Measurements from ENCODE around the gene GSS. TPM values are rescaled to one million over a fixed set of nuclear protein-coding genes. Genes with fewer than 3 reads are reported as not detected.

Gene GSS
- polyA plus RNA-seq, 3 donors = 30.4 to 52.9 (median 34.0) TPM

- Histone ChIP-seq H4K20me1 (ENCODE audit: insufficient read depth, low read length) (no peaks in the 10 kb centered on the region), H3K79me2 (ENCODE audit: insufficient read depth, low read length) (no peaks in the 10 kb centered on the region), H3K4me2 (replicated peaks; ENCODE audit: extremely low read depth, low read length, poor library complexity, severe bottlenecking) (no peak overlapping the region), H3K27me3 (ENCODE audit: control insufficient read depth in 2 of 2, insufficient read depth in 2 of 2, low read length in 2 of 2) (no peaks in the 10 kb centered on the region), H3K9ac (ENCODE audit: insufficient read depth, low read length, poor library complexity, severe bottlenecking) (no peak overlapping the region), H3K27ac (ENCODE audit: low read depth in 1 of 2, low read length in 2 of 2) (no peak overlapping the region), H3K4me3 (replicated peaks in 1 of 3; ENCODE audit: low read depth in 2 of 3, low read length in 3 of 3) (no peak overlapping the region), H3K4me1 (ENCODE audit: control insufficient read depth in 1 of 2, insufficient read depth in 2 of 2, low read length in 2 of 2) (no peaks in the 10 kb centered on the region), H3K9me3 (replicated peaks in 1 of 2; ENCODE audit: control insufficient read depth in 1 of 2, insufficient read depth in 1 of 2, low read length in 2 of 2) (no peaks in the 10 kb centered on the region), H2AFZ (ENCODE audit: insufficient read depth, low read depth, low read length, poor library complexity, severe bottlenecking) (no peak overlapping the region), H3K36me3 (replicated peaks in 1 of 2; ENCODE audit: control insufficient read depth in 1 of 2, insufficient read depth in 2 of 2, low read length in 2 of 2) (peaks cover 30 to 44% of the 10 kb centered on the region in 2 donors)
- H3K27me3 Mint-ChIP-seq (ENCODE audit: low read depth in 3 of 3) = peaks cover 0 to 5% (median 0%) of the 10 kb centered on the region in 3 donors
- intact Hi-C loops (cut with micrococcal nuclease) = no loop called here
- TF ChIP-seq CTCF (IDR thresholded peaks at IDR 0.05) = no peak
- no peak for DNase-seq
- peak overlapping the region in 2 of 7 donors; percentile 1 to 15 for H3K27ac Mint-ChIP-seq
- no peaks in the 10 kb centered on the region for H3K4me1 Mint-ChIP-seq
- H3K36me3 Mint-ChIP-seq = peaks cover 46 to 49% of the 10 kb centered on the region in 2 donors
- WGBS (ENCODE audit: insufficient coverage) = 97% methylated on average over 17 of the region's 20 CpGs
- H3K4me3 Mint-ChIP-seq = no peak overlapping the region
- no peaks in the 10 kb centered on the region for H3K9me3 Mint-ChIP-seq
Measured at GRCh38 chr20:34992751-34993417, 37.3 kb upstream of the GSS start.

GRCh38 chr20:34990661-34991214 is 35.1 kb upstream of the GSS start:
- intact Hi-C loops (cut with micrococcal nuclease) = no loop called here
- TF ChIP-seq CTCF (IDR thresholded peaks at IDR 0.05) = no peak
- peak overlapping the region in 1 of 2 donors; percentile 27 for H3K4me3 Mint-ChIP-seq
- no peaks in the 10 kb centered on the region for H3K9me3 Mint-ChIP-seq
- Histone ChIP-seq H3K79me2 (ENCODE audit: insufficient read depth, low read length) (no peaks in the 10 kb centered on the region), H2AFZ (ENCODE audit: insufficient read depth, low read depth, low read length, poor library complexity, severe bottlenecking) (no peak overlapping the region), H3K27ac (ENCODE audit: low read depth in 1 of 2, low read length in 2 of 2) (no peak overlapping the region), H3K4me1 (ENCODE audit: control insufficient read depth in 1 of 2, insufficient read depth in 2 of 2, low read length in 2 of 2) (no peaks in the 10 kb centered on the region), H4K20me1 (ENCODE audit: insufficient read depth, low read length) (no peaks in the 10 kb centered on the region), H3K36me3 (replicated peaks in 1 of 2; ENCODE audit: control insufficient read depth in 1 of 2, insufficient read depth in 2 of 2, low read length in 2 of 2) (peaks cover 19 to 25% of the 10 kb centered on the region in 2 donors), H3K4me3 (replicated peaks in 1 of 3; ENCODE audit: low read depth in 2 of 3, low read length in 3 of 3) (no peak overlapping the region), H3K4me2 (replicated peaks; ENCODE audit: extremely low read depth, low read length, poor library complexity, severe bottlenecking) (no peak overlapping the region), H3K27me3 (ENCODE audit: control insufficient read depth in 2 of 2, insufficient read depth in 2 of 2, low read length in 2 of 2) (no peaks in the 10 kb centered on the region), H3K9me3 (replicated peaks in 1 of 2; ENCODE audit: control insufficient read depth in 1 of 2, insufficient read depth in 1 of 2, low read length in 2 of 2) (no peaks in the 10 kb centered on the region), H3K9ac (ENCODE audit: insufficient read depth, low read length, poor library complexity, severe bottlenecking) (no peak overlapping the region)
- H3K36me3 Mint-ChIP-seq = peaks cover 25 to 27% of the 10 kb centered on the region in 2 donors
- no peaks in the 10 kb centered on the region for H3K4me1 Mint-ChIP-seq
- H3K27ac Mint-ChIP-seq = no peak overlapping the region
- H3K27me3 Mint-ChIP-seq (ENCODE audit: low read depth in 3 of 3) = peaks cover 2 to 7% (median 6%) of the 10 kb centered on the region in 3 donors
- no peak for DNase-seq
- WGBS (ENCODE audit: insufficient coverage) = 95% methylated on average over 12 of the region's 18 CpGs

Measured in CD14-positive monocyte (primary cell).